ENCODE results near the gene MSLN. TPM values are rescaled to one million over a fixed set of nuclear protein-coding genes. Genes with fewer than 3 reads are reported as not detected.
"Not testable (repeated sequence)": the region's sequence is repeated elsewhere in the genome, so short reads cannot be mapped to it uniquely, and the experiment has no call there.

MSLN gene
- total and polyA plus RNA-seq, 2 of the 8 experiments (the other 6 are each of a cell fraction or from before 2014, with no cell fraction given): 0.28 to 0.50 TPM

GRCh38 chr16:754121-754607 lies 6.4 kb upstream of the MSLN start:
- H3K4me1 ChIP-seq (replicated peaks in 1 of 4; ENCODE audit: control insufficient read depth in 3 of 4, insufficient read depth in 4 of 4, low read length in 3 of 4): peaks cover 3 to 12% (median 5%) of the 10 kb centered on the region in 4 experiments; a peak in 5 of 7 replicates
- not testable (repeated sequence) for H3K4me2 ChIP-seq (ENCODE audit: insufficient read depth in 1 of 2, low read depth in 2 of 2, low read length in 2 of 2); H4K91ac ChIP-seq (replicated peaks; ENCODE audit: insufficient read length, low read length); H2BK5ac ChIP-seq (ENCODE audit: low read depth, low read length); H3K4me3 ChIP-seq (ENCODE audit: extremely low read depth in 1 of 4, insufficient read depth in 2 of 4, low read depth in 3 of 4, low read length in 4 of 4); H3K4ac ChIP-seq (replicated peaks; ENCODE audit: insufficient read length, low read depth, low read length); H3K18ac ChIP-seq (ENCODE audit: extremely low read depth, low read length); H3K9me3 ChIP-seq (ENCODE audit: insufficient read depth in 2 of 2, low read depth in 1 of 2, low read length in 1 of 2); DNase-seq (ENCODE audit: low read depth in 1 of 2, low spot score in 2 of 2); H3K36me3 ChIP-seq (ENCODE audit: control insufficient read depth in 2 of 4, insufficient read depth in 4 of 4, low read length in 3 of 4); H3K27ac ChIP-seq (ENCODE audit: low read depth, low read length); FAIRE-seq; H2BK12ac ChIP-seq (ENCODE audit: low read depth, low read length); H3K79me2 ChIP-seq (ENCODE audit: control insufficient read depth in 1 of 2, insufficient read depth in 2 of 2, low read length in 2 of 2); H2BK120ac ChIP-seq (replicated peaks; ENCODE audit: low read depth, low read length); H4K20me1 ChIP-seq (replicated peaks in 1 of 2; ENCODE audit: control insufficient read depth in 1 of 2, insufficient read depth in 2 of 2, low read length in 2 of 2); H2AK5ac ChIP-seq (ENCODE audit: low read depth, low read length); H4K8ac ChIP-seq (ENCODE audit: extremely low read depth, insufficient read depth, low read length); H3K27me3 ChIP-seq (replicated peaks in 1 of 4; ENCODE audit: control insufficient read depth in 3 of 4, extremely low read depth in 1 of 4, insufficient read depth in 3 of 4, low read length in 3 of 4); H2BK15ac ChIP-seq (ENCODE audit: low read length); H3K23me2 ChIP-seq (ENCODE audit: low read depth, low read length); H2BK20ac ChIP-seq (ENCODE audit: low read length); H4K5ac ChIP-seq (ENCODE audit: insufficient read length, low read depth, low read length); H3K14ac ChIP-seq (ENCODE audit: insufficient read length); H3K9ac ChIP-seq (replicated peaks in 1 of 4; ENCODE audit: extremely low read depth in 1 of 4, low read depth in 3 of 4, low read length in 3 of 4); H3K23ac ChIP-seq (ENCODE audit: insufficient read length); H3K56ac ChIP-seq (replicated peaks; ENCODE audit: insufficient read length, low read depth, low read length); H3K79me1 ChIP-seq (ENCODE audit: low read depth, low read length); H2AFZ ChIP-seq (ENCODE audit: low read length)
- POLR2A ChIA-PET (ENCODE audit: partially characterized antibody): interaction anchor here (0.6 to 1.7 kb wide), 3 partner anchors 9 to 38 kb away, joined by 4 to 6 read pairs (median 4); no protein-coding TSS in a partner anchor
- CTCF ChIA-PET (ENCODE audit: partially characterized antibody): interaction anchor here (0.6 to 35.8 kb wide), 7 partner anchors 8 to 42 kb away, joined by 3 to 977 read pairs (median 5); partner anchors contain the start of genes ANTKMT, CCDC78, FBXL16 and HAGHL
- WGBS, 2 experiments (ENCODE audit: extremely low coverage in 1 of 2, insufficient coverage in 1 of 2, insufficient read length in 1 of 2, insufficient replicate concordance in 2 of 2, low coverage in 1 of 2, low lambda C conversion rate in 2 of 2, missing lambda C conversion rate in 1 of 2): 90% methylated on average over 11 of the region's 11 CpGs; no CpG with 5 or more reads in 1 of the 2 experiments
